HUES6 (cell line): ENCODE data around the gene DPM1.

Experiments used
- H3K27ac ChIP-seq: 2 replicates; pipeline ENCODE4 v1.7.0; 2013; ENCODE audit warnings: low read depth, mild to moderate bottlenecking, low read length, inconsistent platforms
- H3K27me3 ChIP-seq: 2 replicates; pipeline ENCODE4 v1.6.1; 2013; ENCODE audit warnings: low read length; ENCODE audit not compliant: control insufficient read depth, insufficient read depth
- H3K36me3 ChIP-seq: 2 replicates; pipeline ENCODE4 v1.6.1; 2013; ENCODE audit warnings: low read length; ENCODE audit not compliant: control insufficient read depth, insufficient read depth
- H3K4me1 ChIP-seq: 2 replicates; pipeline ENCODE4 v1.6.1; 2013; ENCODE audit warnings: low read length; ENCODE audit not compliant: control insufficient read depth, insufficient read depth
- H3K4me3 ChIP-seq: 2 replicates; pipeline ENCODE4 v1.5.1; 2013; ENCODE audit warnings: low read depth, low read length
- H3K9ac ChIP-seq: one replicate; pipeline ENCODE4 v1.6.1; 2013; ENCODE audit warnings: mild to moderate bottlenecking, low read length
- H3K9me3 ChIP-seq: 2 replicates; pipeline ENCODE4 v1.6.1; 2013; ENCODE audit warnings: low read depth, low read length; ENCODE audit not compliant: control insufficient read depth, insufficient read depth

DPM1 gene

DNA sequence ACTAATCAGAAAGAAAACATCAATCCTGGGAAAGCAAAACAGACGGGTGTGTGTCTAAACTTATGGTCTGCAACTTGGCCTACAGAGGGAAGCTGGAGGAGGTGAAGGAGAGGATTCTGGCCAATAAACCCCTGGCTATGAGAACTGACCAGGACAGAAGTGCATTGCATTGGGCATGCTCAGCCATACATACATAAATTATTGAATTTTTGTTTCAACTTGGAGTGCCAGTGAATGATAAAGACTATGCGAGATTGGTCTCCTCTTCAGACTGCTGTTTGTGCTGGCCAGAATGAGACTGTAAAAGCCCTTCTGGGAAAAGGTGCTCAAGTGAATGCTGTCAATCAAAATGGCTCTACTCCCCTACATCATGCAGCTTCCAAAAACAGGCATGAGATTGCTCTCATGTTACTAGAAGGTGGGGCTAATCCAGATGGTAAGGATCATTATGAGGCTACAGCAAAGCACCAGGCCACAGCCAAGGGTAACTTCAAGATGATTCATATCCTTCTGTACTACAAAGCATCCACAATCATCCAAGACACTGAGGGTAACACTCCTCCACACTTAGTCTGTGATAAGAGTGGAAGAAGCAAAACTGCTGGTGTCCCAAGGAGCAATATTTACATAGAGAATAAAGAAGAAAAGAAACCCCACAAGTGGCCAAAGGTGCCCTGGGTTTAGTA lies 44.5 kb downstream of the DPM1 start:
- Histone ChIP-seq H3K27me3 (no peaks in the 10 kb centered on the region), H3K27ac (no peak overlapping the region), H3K9ac (no peak overlapping the region), H3K9me3 (no peaks in the 10 kb centered on the region), H3K4me1 (peaks cover 35% of the 10 kb centered on the region), H3K4me3 (no peak overlapping the region), H3K36me3 (peaks cover 73% of the 10 kb centered on the region)

DNA sequence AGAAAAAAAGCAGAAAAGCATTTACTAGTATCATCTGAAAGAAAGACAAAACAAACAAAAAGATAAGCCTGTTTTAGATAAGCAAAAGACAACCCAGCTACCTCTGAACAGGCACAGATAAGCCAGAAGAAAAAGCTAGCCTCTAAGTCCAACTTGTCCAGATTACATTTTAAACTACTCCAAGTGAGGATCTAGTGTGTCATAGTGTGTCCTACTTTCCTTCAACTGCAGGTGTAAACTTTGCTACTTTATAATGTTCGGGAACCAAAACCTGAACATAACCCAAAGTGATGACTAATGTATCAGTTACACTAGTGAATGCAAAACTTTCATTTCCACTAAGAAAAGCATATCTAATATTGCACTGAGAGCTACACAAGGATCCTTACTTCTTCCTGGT lies 46.6 kb downstream of the DPM1 start:
- H3K36me3 ChIP-seq, result peaks cover 63% of the 10 kb centered on the region
- peaks cover 22% of the 10 kb centered on the region for H3K4me1 ChIP-seq
- H3K27ac ChIP-seq, result no peak overlapping the region
- no peaks in the 10 kb centered on the region for H3K27me3 ChIP-seq
- H3K9ac ChIP-seq, result no peak overlapping the region
- H3K9me3 ChIP-seq, result no peaks in the 10 kb centered on the region
- no peak overlapping the region for H3K4me3 ChIP-seq

DNA sequence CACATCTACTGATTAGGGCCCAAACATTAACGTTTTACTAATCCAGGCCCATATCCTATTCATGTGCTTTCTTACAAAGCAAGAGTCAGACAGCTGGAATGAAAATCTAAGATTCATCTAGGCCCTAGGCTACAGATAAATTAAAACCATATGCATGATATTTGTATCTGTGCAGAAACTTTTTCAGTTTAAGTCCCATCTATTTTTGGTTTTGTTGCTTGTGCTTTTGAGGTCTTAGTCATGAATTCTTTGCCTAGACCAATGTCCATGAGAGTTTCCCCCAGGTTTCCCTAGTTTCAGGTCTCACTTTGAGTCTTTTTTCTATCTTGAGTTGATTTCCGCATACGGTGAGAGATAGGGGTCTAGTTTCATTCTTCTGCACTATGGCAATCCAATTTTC lies 47.3 kb downstream of the DPM1 start:
- H3K27me3 ChIP-seq, result no peaks in the 10 kb centered on the region
- no peak overlapping the region for H3K27ac ChIP-seq
- peaks cover 62% of the 10 kb centered on the region for H3K36me3 ChIP-seq
- no peak overlapping the region for H3K9ac ChIP-seq
- no peak overlapping the region for H3K4me3 ChIP-seq
- peaks cover 21% of the 10 kb centered on the region for H3K4me1 ChIP-seq
- H3K9me3 ChIP-seq, result no peaks in the 10 kb centered on the region

DNA sequence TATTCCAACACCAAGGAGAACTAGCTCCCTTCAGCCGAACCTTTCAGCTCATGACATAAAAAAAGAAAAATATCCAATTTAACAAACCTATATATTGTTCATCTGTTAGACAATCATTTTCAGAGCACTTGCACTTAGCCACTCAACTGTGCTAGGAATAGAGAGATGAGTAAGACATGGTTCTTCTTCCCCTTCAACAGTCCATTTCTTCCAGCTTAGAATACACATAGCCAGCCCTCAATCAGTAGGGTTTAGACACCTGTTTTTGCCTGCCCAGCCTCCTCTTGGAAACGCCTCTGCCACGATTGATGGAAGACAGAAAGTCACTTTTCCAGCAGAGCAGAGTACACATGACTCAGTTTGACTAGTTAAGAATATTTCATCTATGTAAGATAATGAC lies 48.9 kb downstream of the DPM1 start:
- Histone ChIP-seq H3K4me1 (peaks cover 10% of the 10 kb centered on the region), H3K27me3 (no peaks in the 10 kb centered on the region), H3K9ac (no peak overlapping the region), H3K36me3 (peaks cover 60% of the 10 kb centered on the region), H3K9me3 (no peaks in the 10 kb centered on the region), H3K27ac (no peak overlapping the region), H3K4me3 (no peak overlapping the region)

DNA sequence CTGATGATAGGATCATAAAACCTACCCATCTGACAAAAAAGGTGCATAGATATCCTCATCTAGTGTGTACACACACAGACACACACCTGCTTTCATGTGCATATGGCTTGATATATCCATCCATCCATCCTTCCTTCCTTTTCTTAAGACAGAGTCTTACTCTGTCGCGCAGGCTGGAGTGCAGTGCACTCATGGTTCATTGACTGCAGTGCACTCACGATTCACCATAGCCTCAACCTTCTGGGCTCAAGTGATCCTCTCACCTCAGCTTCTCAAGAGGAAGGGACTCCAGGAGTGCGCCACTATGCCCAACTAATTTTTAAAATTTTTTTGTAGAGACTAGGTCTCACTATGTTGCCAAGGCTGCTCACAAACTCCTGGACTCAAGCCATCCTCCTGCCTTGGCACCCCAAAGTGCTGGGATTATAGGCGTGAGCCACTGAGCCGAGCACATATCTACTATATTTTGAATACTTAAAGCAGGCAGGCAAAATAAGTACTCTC lies 54.2 kb downstream of the DPM1 start:
- Histone ChIP-seq H3K4me1 (no peaks in the 10 kb centered on the region; the same call in 1 of the 2 replicates), H3K27ac (no peak overlapping the region), H3K4me3 (no peak overlapping the region), H3K36me3 (peaks cover 74% of the 10 kb centered on the region), H3K9me3 (no peaks in the 10 kb centered on the region), H3K9ac (no peak overlapping the region), H3K27me3 (no peaks in the 10 kb centered on the region)

DNA sequence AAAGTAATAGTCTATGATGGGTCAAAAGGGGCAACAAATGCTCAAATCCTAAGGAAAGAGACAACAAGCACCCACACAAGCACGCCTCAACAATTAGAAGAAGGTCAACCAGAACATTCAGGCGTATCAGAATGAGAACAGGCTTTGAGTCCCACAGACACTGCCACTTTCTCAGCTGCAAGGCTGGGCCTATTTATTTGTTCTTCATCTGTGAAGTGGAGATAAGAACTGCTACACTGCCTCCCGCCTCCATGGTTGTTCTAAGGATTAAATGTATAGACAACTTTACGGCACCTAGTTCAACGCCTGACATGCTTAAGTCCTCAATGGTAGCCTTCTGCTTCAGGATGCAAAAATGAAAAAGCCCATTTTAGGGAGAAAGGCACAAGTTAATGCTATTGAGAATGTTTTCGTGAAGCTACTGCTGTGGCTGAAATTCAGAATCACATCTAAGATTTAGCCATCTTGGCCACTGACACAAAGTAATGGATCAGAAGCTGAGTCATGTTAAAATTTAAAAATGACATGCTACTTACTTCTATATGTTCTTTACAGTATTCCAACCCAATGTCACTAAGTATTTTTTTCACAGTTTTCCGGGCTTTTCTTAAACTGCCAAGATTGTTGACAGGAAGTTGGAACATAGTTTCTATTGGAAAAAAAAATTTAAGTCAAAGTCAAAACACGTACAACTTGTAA lies 54.8 kb downstream of the DPM1 start:
- Histone ChIP-seq H3K9me3 (no peaks in the 10 kb centered on the region), H3K4me3 (no peak overlapping the region), H3K9ac (no peak overlapping the region), H3K36me3 (peaks cover 80% of the 10 kb centered on the region), H3K27me3 (no peaks in the 10 kb centered on the region), H3K27ac (no peak overlapping the region), H3K4me1 (no peaks in the 10 kb centered on the region; the same call in 1 of the 2 replicates)

DNA sequence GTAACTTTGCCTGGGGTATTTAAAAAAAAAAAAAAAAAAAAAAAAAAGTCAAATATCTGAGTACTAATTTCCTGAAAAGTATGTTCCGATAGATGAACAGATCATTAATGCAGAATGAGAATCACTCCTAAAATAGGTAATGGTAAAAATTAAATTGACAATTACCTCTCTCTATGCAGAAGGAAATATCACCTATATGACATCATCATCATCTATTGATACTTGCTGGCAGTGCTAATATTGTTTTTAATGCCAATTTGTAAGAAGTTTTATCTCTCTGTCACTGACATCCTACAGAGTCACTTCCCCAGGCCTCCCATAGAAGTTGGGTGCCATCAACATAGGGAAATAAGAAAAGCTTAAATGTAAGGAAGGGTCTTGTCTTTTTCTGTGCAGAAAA lies 57.0 kb downstream of the DPM1 start:
- H3K27me3 ChIP-seq, result no peaks in the 10 kb centered on the region
- H3K4me1 ChIP-seq, result no peaks in the 10 kb centered on the region; the same call in 1 of the 2 replicates
- no peak overlapping the region for H3K4me3 ChIP-seq
- no peak overlapping the region for H3K9ac ChIP-seq
- H3K9me3 ChIP-seq, result no peaks in the 10 kb centered on the region
- peaks cover 87% of the 10 kb centered on the region for H3K36me3 ChIP-seq
- H3K27ac ChIP-seq, result no peak overlapping the region

DNA sequence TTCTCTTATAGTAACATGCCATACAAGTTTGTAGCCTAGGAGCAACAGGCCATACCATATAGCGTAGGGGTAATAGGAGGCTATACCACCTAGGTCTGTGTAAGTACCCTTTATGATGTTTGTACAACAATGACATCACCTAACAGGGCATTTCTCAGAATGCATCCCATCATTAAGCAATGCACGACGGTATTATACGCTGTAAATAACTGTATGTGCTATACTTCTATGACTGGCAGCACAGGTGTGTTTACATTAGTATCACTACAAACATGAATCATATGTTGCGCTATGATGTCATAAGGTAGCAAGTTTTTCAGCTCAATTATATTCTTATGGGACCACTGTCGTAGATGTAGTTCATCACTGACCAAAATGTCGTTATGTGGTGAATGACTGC lies 58.1 kb downstream of the DPM1 start:
- Histone ChIP-seq H3K4me1 (no peaks in the 10 kb centered on the region), H3K27me3 (no peaks in the 10 kb centered on the region), H3K9me3 (no peaks in the 10 kb centered on the region), H3K9ac (no peak overlapping the region), H3K4me3 (no peak overlapping the region), H3K27ac (no peak overlapping the region), H3K36me3 (peaks cover 93% of the 10 kb centered on the region)

DNA sequence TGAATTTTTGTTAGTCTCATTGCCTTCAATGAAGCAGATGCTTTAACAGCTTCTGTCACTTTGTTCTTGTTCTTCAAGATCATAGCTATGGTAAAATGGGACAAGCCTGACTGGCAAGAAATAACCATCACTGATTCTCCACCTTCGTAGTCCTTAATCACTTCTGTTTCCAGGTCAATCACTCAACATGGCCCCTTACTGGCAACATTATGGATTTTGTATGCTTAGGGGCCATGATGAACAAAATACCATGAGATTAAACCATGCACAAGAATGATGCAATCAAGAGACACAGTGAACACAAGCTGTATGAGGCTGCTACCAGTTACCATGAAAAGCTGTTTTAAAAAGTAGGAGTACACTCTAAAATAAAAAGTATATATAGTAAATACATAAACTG lies 59.9 kb downstream of the DPM1 start:
- Histone ChIP-seq H3K4me3 (no peak overlapping the region), H3K9ac (no peak overlapping the region), H3K27ac (no peak overlapping the region), H3K4me1 (no peaks in the 10 kb centered on the region), H3K27me3 (no peaks in the 10 kb centered on the region), H3K9me3 (no peaks in the 10 kb centered on the region), H3K36me3 (peaks cover 97% of the 10 kb centered on the region)

DNA sequence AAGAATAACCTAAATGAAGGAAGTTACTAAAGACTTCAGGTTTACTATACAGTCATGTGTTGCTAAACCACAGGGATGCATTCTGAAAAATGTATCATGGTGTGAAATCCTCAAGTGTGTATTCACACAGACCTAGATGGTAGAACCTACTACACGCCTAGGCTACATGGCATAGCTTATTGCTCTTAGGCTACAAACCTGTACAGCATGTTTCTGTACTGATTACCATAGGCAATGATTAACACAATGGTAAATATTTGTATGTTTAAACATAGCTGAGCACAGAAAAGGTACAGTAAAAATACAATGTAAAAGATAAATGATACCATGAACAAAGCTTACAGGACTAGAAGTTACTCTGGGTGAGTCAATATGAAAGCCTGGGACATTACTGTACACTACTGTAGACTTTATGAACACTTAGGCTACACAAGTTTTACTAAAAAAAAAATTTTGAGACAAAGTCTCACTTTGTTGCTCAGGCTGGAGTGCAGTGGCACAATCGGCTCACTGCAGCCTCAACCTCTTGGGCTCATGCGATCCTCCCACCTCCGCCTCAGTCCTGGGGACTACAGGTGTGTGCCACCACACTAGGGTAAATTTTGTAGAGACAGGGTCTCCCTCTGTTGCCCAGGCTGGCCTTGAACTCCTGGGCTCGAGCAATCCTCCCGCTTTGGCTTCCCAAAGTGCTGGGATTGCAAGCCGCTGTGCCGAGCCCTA lies 63.1 kb downstream of the DPM1 start:
- Histone ChIP-seq H3K27ac (no peak overlapping the region), H3K27me3 (no peaks in the 10 kb centered on the region), H3K9me3 (no peaks in the 10 kb centered on the region), H3K36me3 (peaks cover 97% of the 10 kb centered on the region), H3K4me3 (no peak overlapping the region), H3K9ac (no peak overlapping the region), H3K4me1 (no peaks in the 10 kb centered on the region)

DNA sequence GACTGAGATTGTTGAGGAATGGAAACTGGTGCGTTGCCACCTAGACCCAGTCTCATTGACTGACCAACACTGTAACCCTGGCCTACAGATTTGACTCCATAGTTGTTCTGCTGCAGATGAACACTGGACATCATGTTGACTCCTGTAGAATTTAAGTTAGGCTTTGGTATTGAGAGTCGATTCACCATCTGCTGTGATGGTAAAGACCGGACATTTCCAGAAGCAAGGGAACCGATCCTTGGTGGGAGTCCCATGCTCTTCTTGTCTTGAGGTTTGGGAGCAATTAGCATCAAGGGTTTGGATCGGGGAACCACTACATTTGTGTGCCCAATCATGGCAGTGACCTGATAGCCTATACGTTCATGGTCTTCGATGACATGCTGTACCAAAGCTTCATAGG lies 64.7 kb downstream of the DPM1 start:
- Histone ChIP-seq H3K27me3 (no peaks in the 10 kb centered on the region), H3K4me1 (no peaks in the 10 kb centered on the region), H3K9me3 (no peaks in the 10 kb centered on the region), H3K36me3 (peaks cover 97% of the 10 kb centered on the region), H3K9ac (no peak overlapping the region), H3K4me3 (no peak overlapping the region), H3K27ac (no peak overlapping the region)
